CD4-positive, alpha-beta T cell (primary cell): Measurements from ENCODE around the gene OR52A5. TPM values are rescaled to one million over a fixed set of nuclear protein-coding genes. Genes with fewer than 3 reads are reported as not detected.

Experiments used
- ATAC-seq: fragments of 200-7000 bp; cut with Tn5 transposase; one replicate; pipeline ENCODE4 v1.10.0; 2022; ENCODE audit warnings: mild to moderate bottlenecking; ENCODE audit not compliant: poor library complexity
- CTCF ChIA-PET: fragments of 350-600 bp; sonication (Branson Sonifier 250); formaldehyde crosslinking; loops from one replicate; lab custom pipeline; 2021; ENCODE audit warnings: antibody characterized with exemption, inconsistent platforms; lab: Charles Lee
- POLR2A ChIA-PET: fragments of 350-600 bp; sonication (Branson Sonifier 250); formaldehyde crosslinking; loops from one replicate; lab custom pipeline; 2021; ENCODE audit warnings: antibody characterized with exemption, inconsistent platforms; lab: Charles Lee
- DNase-seq, 14 experiments: peaks; one replicate each; pipeline ENCODE4 v3.0.0-alpha.2; 2013 to 2020; ENCODE audit warnings: mixed read lengths in 2 of 14
- H3K27ac ChIP-seq, 2 donors: one replicate each; pipeline versions ENCODE4 v1.5.1 to v1.7.0; 2013; ENCODE audit warnings: low read length in 2 of 2, low read depth in 1 of 2, mild to moderate bottlenecking in 1 of 2
- H3K27me3 ChIP-seq, 2 experiments: 1 replicate in 1 of 2; 2 replicates in 1 of 2; pipeline versions ENCODE4 v1.6.1 to v1.7.0; 2013; ENCODE audit warnings: low read length in 2 of 2, control low read depth in 1 of 2, mild to moderate bottlenecking in 1 of 2, moderate library complexity in 1 of 2; ENCODE audit not compliant: insufficient read depth in 2 of 2, control insufficient read depth in 1 of 2
- H3K36me3 ChIP-seq: one replicate; pipeline ENCODE4 v1.6.1; 2013; ENCODE audit warnings: low read length, control low read depth; ENCODE audit not compliant: insufficient read depth
- H3K4me1 ChIP-seq: one replicate; pipeline ENCODE4 v1.6.1; 2013; ENCODE audit warnings: low read length, control low read depth; ENCODE audit not compliant: insufficient read depth
- H3K4me3 ChIP-seq: one replicate; pipeline ENCODE4 v1.5.1; 2013; ENCODE audit warnings: mild to moderate bottlenecking, low read length, moderate library complexity
- H3K9me3 ChIP-seq, 2 experiments: 1 replicate in 1 of 2; 2 replicates in 1 of 2; pipeline versions ENCODE4 v1.6.1 to v1.7.0; 2013; ENCODE audit warnings: low read length in 2 of 2, mild to moderate bottlenecking in 2 of 2, control low read depth in 1 of 2, moderate library complexity in 1 of 2; ENCODE audit not compliant: control insufficient read depth in 1 of 2, insufficient read depth in 1 of 2
- H3K27ac Mint-ChIP-seq: one replicate; pipeline ENCODE4 v1.8.0; 2020; ENCODE audit warnings: mixed read lengths
- H3K27me3 Mint-ChIP-seq: one replicate; pipeline ENCODE4 v1.8.0; 2021; ENCODE audit warnings: mixed read lengths
- H3K36me3 Mint-ChIP-seq: one replicate; pipeline ENCODE4 v1.8.0; 2021; ENCODE audit warnings: low read depth, mixed read lengths
- H3K4me1 Mint-ChIP-seq: one replicate; pipeline ENCODE4 v1.8.0; 2021; ENCODE audit warnings: low read depth, mixed read lengths
- H3K4me3 Mint-ChIP-seq: one replicate; pipeline ENCODE4 v1.8.0; 2020; ENCODE audit warnings: mild to moderate bottlenecking, mixed read lengths
- H3K9me3 Mint-ChIP-seq: one replicate; pipeline ENCODE4 v1.8.0; 2020; ENCODE audit warnings: mixed read lengths
- CTCF ChIP-seq: fragments of 200-600 bp; IDR thresholded peaks from one replicate; pipeline ENCODE4 v1.8.0; 2022; ENCODE audit warnings: antibody characterized with exemption, mild to moderate bottlenecking
- intact Hi-C, 2 experiments: fragments of 100-400 bp; cut with DNase I in 1 of 2; cut with micrococcal nuclease in 1 of 2; formaldehyde crosslinking; loops; one replicate each; pipeline versions ENCODE4 v1.15.1 to v1.9.0; 2023 to 2025; cut with DNase I, micrococcal nuclease
- total RNA-seq, 174 experiments: library from RNA in 2 of 174; stranded (reverse) in 2 of 174; gene quantifications; one replicate each; pipeline ENCODE4 v1.2.3 and lab custom pipeline; 2021 to 2026

The OR52A5 gene
- total RNA-seq, 2 experiments from 2014 or later = not detected

- ATAC-seq (no peak), DNase-seq (no peak)
- Mint-ChIP-seq H3K27me3 (peaks cover 10% of the 10 kb centered on the region), H3K36me3 (no peaks in the 10 kb centered on the region), H3K27ac (no peak overlapping the region), H3K9me3 (no peaks in the 10 kb centered on the region), H3K4me3 (no peak overlapping the region), H3K4me1 (no peaks in the 10 kb centered on the region)
- TF ChIP-seq CTCF = no peak
- H3K4me1 ChIP-seq = no peaks in the 10 kb centered on the region
- H3K27ac ChIP-seq = no peak overlapping the region
- peaks cover 0 to 4% of the 10 kb centered on the region in 2 experiments for H3K27me3 ChIP-seq
- H3K9me3 ChIP-seq = no peaks in the 10 kb centered on the region
- H3K4me3 ChIP-seq = no peak overlapping the region
- H3K36me3 ChIP-seq = no peaks in the 10 kb centered on the region
- CTCF ChIA-PET = no interaction called here
- intact Hi-C loops = no loop called here
- POLR2A ChIA-PET = no interaction called here
Observed at GRCh38 chr11:5102246-5102645, 35.9 kb downstream of the OR52A5 start.

- Histone ChIP-seq H3K27me3 (no peaks in the 10 kb centered on the region), H3K4me1 (no peaks in the 10 kb centered on the region), H3K36me3 (no peaks in the 10 kb centered on the region), H3K27ac (no peak overlapping the region), H3K4me3 (no peak overlapping the region), H3K9me3 (no peaks in the 10 kb centered on the region)
- ATAC-seq (no peak), DNase-seq (no peak)
- intact Hi-C loops = no loop called here
- CTCF ChIA-PET = no interaction called here
- Mint-ChIP-seq H3K4me1 (no peaks in the 10 kb centered on the region), H3K27ac (no peak overlapping the region), H3K9me3 (no peaks in the 10 kb centered on the region), H3K27me3 (no peaks in the 10 kb centered on the region), H3K4me3 (no peak overlapping the region), H3K36me3 (no peaks in the 10 kb centered on the region)
- POLR2A ChIA-PET = no interaction called here
- TF ChIP-seq CTCF = no peak
Observed at GRCh38 chr11:5096011-5096410, 42.1 kb downstream of the OR52A5 start.

- Histone ChIP-seq H3K27ac (no peak overlapping the region), H3K9me3 (no peaks in the 10 kb centered on the region), H3K36me3 (no peaks in the 10 kb centered on the region), H3K27me3 (no peaks in the 10 kb centered on the region), H3K4me3 (no peak overlapping the region), H3K4me1 (no peaks in the 10 kb centered on the region)
- H3K4me1 Mint-ChIP-seq = no peaks in the 10 kb centered on the region
- no peak for TF ChIP-seq CTCF
- no peak overlapping the region for H3K27ac Mint-ChIP-seq
- H3K36me3 Mint-ChIP-seq = no peaks in the 10 kb centered on the region
- ATAC-seq (no peak), DNase-seq (no peak)
- POLR2A ChIA-PET = no interaction called here
- H3K9me3 Mint-ChIP-seq = no peaks in the 10 kb centered on the region
- intact Hi-C loops = no loop called here
- no peak overlapping the region for H3K4me3 Mint-ChIP-seq
- CTCF ChIA-PET = no interaction called here
- H3K27me3 Mint-ChIP-seq = no peaks in the 10 kb centered on the region
Observed at GRCh38 chr11:5092821-5093585, 45.2 kb downstream of the OR52A5 start.
